MM.1S (cell line): ENCODE data around the gene ATP5F1D.

Source experiments
- DNase-seq: peaks from one replicate; pipeline ENCODE4 v3.0.0-alpha.2; 2015
- H2AFZ ChIP-seq: fragments of 300-600 bp; sonication (generic); 2 replicates; pipeline ENCODE4 v1.6.0; 2016; ENCODE audit warnings: antibody characterized with exemption, low read length
- H3F3A ChIP-seq: fragments of 300-600 bp; sonication (generic); 2 replicates; pipeline ENCODE4 v1.6.1; 2016; ENCODE audit warnings: mild to moderate bottlenecking, antibody characterized with exemption, low read length, moderate library complexity, mixed read lengths; ENCODE audit not compliant: insufficient read depth
- H3K27ac ChIP-seq: fragments of 300-600 bp; sonication (generic); 2 replicates; pipeline ENCODE4 v1.5.1; 2016; ENCODE audit warnings: mild to moderate bottlenecking, low read length
- H3K27me3 ChIP-seq: fragments of 300-600 bp; sonication (generic); replicated peaks from 2 replicates; pipeline ENCODE4 v1.6.0; 2016; ENCODE audit warnings: low read length; ENCODE audit not compliant: insufficient read depth
- H3K36me3 ChIP-seq: fragments of 300-600 bp; sonication (generic); replicated peaks from 2 replicates; pipeline ENCODE4 v1.6.1; 2016; ENCODE audit warnings: mild to moderate bottlenecking, low read length, mixed read lengths; ENCODE audit not compliant: insufficient read depth
- H3K4me1 ChIP-seq: fragments of 300-600 bp; sonication (generic); 2 replicates; pipeline ENCODE4 v1.6.1; 2016; ENCODE audit warnings: low read length, mixed read lengths
- H3K4me2 ChIP-seq: fragments of 300-600 bp; sonication (generic); 2 replicates; pipeline ENCODE4 v1.6.0; 2016; ENCODE audit warnings: low read depth, low read length
- H3K4me3 ChIP-seq: fragments of 300-600 bp; sonication (generic); 2 replicates; pipeline ENCODE4 v1.5.1; 2016; ENCODE audit warnings: low read length, mixed read lengths
- H3K79me2 ChIP-seq: fragments of 300-600 bp; sonication (generic); 2 replicates; pipeline ENCODE4 v1.6.1; 2016; ENCODE audit warnings: mixed run types, low read length, mixed read lengths
- H3K9ac ChIP-seq: fragments of 300-600 bp; sonication (generic); 2 replicates; pipeline ENCODE4 v1.6.1; 2016; ENCODE audit warnings: low read length, mixed read lengths
- H3K9me2 ChIP-seq: fragments of 300-600 bp; sonication (generic); replicated peaks from 2 replicates; pipeline ENCODE4 v1.6.1; 2016; ENCODE audit warnings: mild to moderate bottlenecking, low read length, mixed read lengths; ENCODE audit not compliant: insufficient read depth
- H3K9me3 ChIP-seq: fragments of 300-600 bp; sonication (generic); replicated peaks from 2 replicates; pipeline ENCODE4 v1.6.1; 2016; ENCODE audit warnings: mild to moderate bottlenecking, low read length, mixed read lengths; ENCODE audit not compliant: insufficient read depth
- H4K20me1 ChIP-seq: fragments of 300-600 bp; sonication (generic); 2 replicates; pipeline ENCODE4 v1.6.1; 2016; ENCODE audit warnings: mild to moderate bottlenecking, low read length, moderate library complexity, mixed read lengths; ENCODE audit not compliant: insufficient read depth
- CTCF ChIP-seq: fragments of 300-600 bp; sonication (generic); IDR thresholded peaks from 2 replicates; pipeline ENCODE4 v1.5.1; 2016; ENCODE audit warnings: antibody characterized with exemption, low read length, mixed read lengths
- EZH2 ChIP-seq: fragments of 300-600 bp; sonication (generic); optimal IDR thresholded peaks from 2 replicates; pipeline ENCODE3; 2017; ENCODE audit warnings: low read depth, mild to moderate bottlenecking, antibody characterized with exemption, low read length, mixed read lengths
- EZH2phosphoT487 ChIP-seq: fragments of 300-600 bp; sonication (generic); IDR thresholded peaks from 2 replicates; pipeline ENCODE4 v1.6.1; 2018; ENCODE audit warnings: antibody characterized with exemption, low read length

ATP5F1D gene

GRCh38 chr19:1283207-1283916, 41.8 kb downstream of the ATP5F1D start:
- H3K4me2 ChIP-seq = no peak overlapping the region
- no peak overlapping the region for H3K27ac ChIP-seq
- H3F3A ChIP-seq = no peaks in the 10 kb centered on the region
- H3K9me3 ChIP-seq = no peaks in the 10 kb centered on the region
- no peaks in the 10 kb centered on the region for H3K9me2 ChIP-seq
- H3K4me3 ChIP-seq = no peak overlapping the region
- no peaks in the 10 kb centered on the region for H4K20me1 ChIP-seq
- peaks cover 4% of the 10 kb centered on the region; the same call in 1 of the 2 replicates for H3K79me2 ChIP-seq
- no peak overlapping the region for H2AFZ ChIP-seq
- no peak for TF ChIP-seq EZH2
- DNase-seq = no peak
- peaks cover 50% of the 10 kb centered on the region for H3K27me3 ChIP-seq
- H3K4me1 ChIP-seq = no peaks in the 10 kb centered on the region
- H3K9ac ChIP-seq = no peak overlapping the region
- no peaks in the 10 kb centered on the region for H3K36me3 ChIP-seq

- Histone ChIP-seq H3K79me2 (peaks cover under 1% of the 10 kb centered on the region; the same call in 1 of the 2 replicates), H4K20me1 (no peaks in the 10 kb centered on the region), H3K4me2 (no peak overlapping the region), H3K36me3 (no peaks in the 10 kb centered on the region), H2AFZ (no peak overlapping the region), H3K4me1 (no peaks in the 10 kb centered on the region), H3K9me3 (no peaks in the 10 kb centered on the region), H3F3A (no peaks in the 10 kb centered on the region), H3K27ac (no peak overlapping the region), H3K27me3 (peaks cover 55% of the 10 kb centered on the region), H3K4me3 (no peak overlapping the region), H3K9ac (no peak overlapping the region), H3K9me2 (no peaks in the 10 kb centered on the region)
- TF ChIP-seq EZH2phosphoT487 = no peak
- no peak for TF ChIP-seq CTCF
- no peak for TF ChIP-seq EZH2
- DNase-seq = no peak
Measured at GRCh38 chr19:1283917-1284292, 42.4 kb downstream of the ATP5F1D start.

DNA sequence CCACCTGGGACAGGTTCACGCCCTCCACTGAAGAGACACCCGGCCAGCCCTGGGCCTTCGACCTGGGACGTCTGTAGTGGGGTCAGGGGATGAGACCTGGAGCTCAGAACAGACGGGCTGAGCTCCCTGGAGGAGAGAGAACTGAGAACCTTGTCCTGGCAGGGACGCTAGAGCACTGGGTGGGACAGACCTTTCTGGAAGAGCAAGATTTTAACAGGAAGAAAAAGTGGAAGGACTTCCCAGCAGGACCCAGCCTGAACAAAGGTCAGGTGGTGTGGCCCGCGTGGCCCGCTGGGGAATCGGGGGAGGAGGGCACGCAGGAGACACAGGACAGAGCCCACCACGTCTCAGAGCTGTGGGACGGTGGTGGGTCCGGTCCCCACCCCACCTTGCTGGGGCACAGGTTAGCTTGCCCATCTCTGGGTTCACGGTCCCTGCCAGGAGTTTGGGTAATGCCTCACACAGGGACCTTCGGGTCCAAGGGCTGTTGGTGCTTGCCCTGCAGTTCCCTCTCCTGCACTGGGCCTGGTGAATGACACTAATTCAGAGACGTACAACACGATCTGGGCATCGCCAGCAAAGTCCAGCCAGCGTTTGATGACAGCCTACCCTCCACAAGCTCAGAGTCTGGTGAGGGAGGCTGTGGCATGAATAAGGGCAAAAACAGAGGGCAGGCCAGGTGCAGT, 42.9 kb downstream of the ATP5F1D start:
- no peaks in the 10 kb centered on the region for H3K4me1 ChIP-seq
- no peaks in the 10 kb centered on the region for H4K20me1 ChIP-seq
- no peaks in the 10 kb centered on the region for H3K79me2 ChIP-seq
- H3K9me2 ChIP-seq = no peaks in the 10 kb centered on the region
- H3K4me2 ChIP-seq = no peak overlapping the region
- H3K27ac ChIP-seq = no peak overlapping the region
- no peaks in the 10 kb centered on the region for H3K36me3 ChIP-seq
- no peak for DNase-seq
- H3K9me3 ChIP-seq = no peaks in the 10 kb centered on the region
- H3F3A ChIP-seq = no peaks in the 10 kb centered on the region
- TF ChIP-seq EZH2phosphoT487 (no peak), EZH2 (no peak), CTCF (no peak)
- H3K4me3 ChIP-seq = no peak overlapping the region
- peaks cover 60% of the 10 kb centered on the region for H3K27me3 ChIP-seq
- no peak overlapping the region for H2AFZ ChIP-seq
- H3K9ac ChIP-seq = no peak overlapping the region
